MCF 10A (cell line): ENCODE measurements around the gene ZFP69B. TPM values are rescaled to one million over a fixed set of nuclear protein-coding genes. Genes with fewer than 3 reads are reported as not detected.

Experiments
- BruUV-seq: library from RNA; stranded (reverse); fragments of 400-500 nt; replicated peaks from 2 replicates; lab custom pipeline; 2021; lab: Mats Ljungman, UMichigan
- CTCF ChIA-PET: fragments of 300-600 bp; sonication (Branson Sonifier 250); formaldehyde crosslinking; extraction: SDS; loops from one replicate; lab custom pipeline; 2021; ENCODE audit warnings: antibody characterized with exemption, inconsistent platforms; lab: Yijun Ruan, JAX
- POLR2A ChIA-PET: fragments of 300-600, 350-650 bp; sonication (Branson Sonifier 250); formaldehyde crosslinking; extraction: SDS; loops from one replicate; lab custom pipeline; 2020; ENCODE audit warnings: antibody characterized with exemption, inconsistent platforms; lab: Yijun Ruan, JAX
- DNase-seq: peaks from one replicate; pipeline ENCODE4 v3.0.0-alpha.2; 2018; ENCODE audit not compliant: unreplicated experiment
- H3K27ac Mint-ChIP-seq: one replicate; pipeline ENCODE4 v1.8.0; 2022; ENCODE audit warnings: mild to moderate bottlenecking, low read depth, mixed read lengths; ENCODE audit not compliant: unreplicated experiment
- H3K27me3 Mint-ChIP-seq: one replicate; pipeline ENCODE4 v1.8.0; 2022; ENCODE audit warnings: mixed read lengths; ENCODE audit not compliant: insufficient read depth, unreplicated experiment
- H3K36me3 Mint-ChIP-seq: one replicate; pipeline ENCODE4 v1.8.0; 2022; ENCODE audit warnings: mild to moderate bottlenecking, moderate library complexity, mixed read lengths; ENCODE audit not compliant: insufficient read depth, unreplicated experiment
- H3K4me1 Mint-ChIP-seq: one replicate; pipeline ENCODE4 v1.8.0; 2022; ENCODE audit warnings: mixed read lengths; ENCODE audit not compliant: insufficient read depth, unreplicated experiment
- H3K4me3 Mint-ChIP-seq: one replicate; pipeline ENCODE4 v1.8.0; 2022; ENCODE audit warnings: mild to moderate bottlenecking, moderate library complexity, mixed read lengths; ENCODE audit not compliant: unreplicated experiment
- H3K9me3 Mint-ChIP-seq: one replicate; pipeline ENCODE4 v1.8.0; 2022; ENCODE audit warnings: mixed read lengths; ENCODE audit not compliant: unreplicated experiment
- CTCF ChIP-seq: fragments of 200-600 bp; IDR thresholded peaks from one replicate; pipeline ENCODE4 v1.8.0; 2022; ENCODE audit warnings: antibody characterized with exemption, mild to moderate bottlenecking; ENCODE audit not compliant: unreplicated experiment
- intact Hi-C: fragments of 100-400 bp; cut with micrococcal nuclease; formaldehyde crosslinking; loops from 2 replicates; pipeline ENCODE4 v1.14.1; 2022
- total RNA-seq: library from RNA; stranded (reverse); gene quantifications from 2 replicates; pipeline ENCODE4 v1.2.3, GENCODE V29; 2022

The ZFP69B gene
- total RNA-seq, 1 experiment from 2014 or later = 8.9 TPM

DNA sequence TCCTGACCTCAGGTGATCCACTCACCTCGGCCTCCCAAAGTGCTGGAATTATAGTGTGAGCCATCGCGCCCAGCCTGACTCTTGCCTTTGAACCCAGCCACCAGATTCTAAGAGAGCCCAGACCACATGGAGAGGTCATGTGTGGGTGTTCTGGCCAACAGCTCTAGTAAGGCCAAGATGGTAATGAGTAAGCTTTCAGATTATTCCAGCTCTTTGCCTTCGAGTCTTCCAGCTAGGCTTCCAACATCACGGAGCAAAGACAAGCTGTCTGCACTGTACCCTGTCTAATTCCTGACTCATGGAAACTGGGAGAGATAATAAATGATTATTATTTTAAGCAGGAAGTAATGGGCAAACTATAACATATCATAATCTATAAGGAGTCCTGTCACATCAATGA, 14.8 kb upstream of the ZFP69B start:
- intact Hi-C loops = no loop called here
- no peaks in the 10 kb centered on the region for H3K4me1 Mint-ChIP-seq
- ChIA-PET POLR2A (interaction anchor here (1.0 kb wide), 1 partner anchor 179 kb away, joined by 3 read pairs; no protein-coding TSS in a partner anchor), CTCF (no interaction called here)
- no peaks in the 10 kb centered on the region for H3K27me3 Mint-ChIP-seq
- TF ChIP-seq CTCF = no peak
- BruUV-seq = no TSS peak
- no peak overlapping the region for H3K27ac Mint-ChIP-seq
- no peak for DNase-seq
- no peak overlapping the region for H3K4me3 Mint-ChIP-seq
- no peaks in the 10 kb centered on the region for H3K9me3 Mint-ChIP-seq
- H3K36me3 Mint-ChIP-seq = no peaks in the 10 kb centered on the region

DNA sequence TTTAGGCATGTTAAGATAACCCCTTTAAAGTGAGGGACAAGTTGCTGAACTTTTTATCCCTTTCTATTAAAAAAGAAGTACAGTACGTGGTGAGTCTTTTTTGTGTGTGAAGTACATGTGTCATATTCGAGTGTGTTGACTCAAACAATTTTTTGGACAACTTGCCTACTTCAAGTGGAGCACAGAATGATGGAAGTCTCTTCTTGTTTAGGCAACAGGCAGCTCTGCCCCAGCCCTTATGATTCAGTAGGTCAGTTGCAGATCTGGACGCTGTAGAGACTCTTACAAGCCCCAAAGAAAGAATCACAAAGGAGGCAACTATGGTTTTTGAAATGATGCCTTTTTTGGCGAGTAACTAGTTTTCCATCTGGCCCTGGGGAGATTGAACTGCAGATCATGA, 14.4 kb upstream of the ZFP69B start:
- Mint-ChIP-seq H3K36me3 (no peaks in the 10 kb centered on the region), H3K27me3 (no peaks in the 10 kb centered on the region), H3K4me3 (no peak overlapping the region), H3K4me1 (no peaks in the 10 kb centered on the region), H3K27ac (no peak overlapping the region), H3K9me3 (no peaks in the 10 kb centered on the region)
- CTCF ChIA-PET = interaction anchor here (1.5 kb wide), 1 partner anchor 292 kb away, joined by 5 read pairs; no protein-coding TSS in a partner anchor
- BruUV-seq = no TSS peak
- TF ChIP-seq CTCF = no peak
- intact Hi-C loops = no loop called here
- POLR2A ChIA-PET = no interaction called here
- DNase-seq = no peak

- Mint-ChIP-seq H3K36me3 (no peaks in the 10 kb centered on the region), H3K4me3 (no peak overlapping the region), H3K27me3 (no peaks in the 10 kb centered on the region), H3K9me3 (no peaks in the 10 kb centered on the region), H3K4me1 (no peaks in the 10 kb centered on the region), H3K27ac (no peak overlapping the region)
- intact Hi-C loops = loop anchor here (1.0 kb wide), 1 partner anchor 294 kb away; no protein-coding TSS in a partner anchor
- peak; percentile 17 for DNase-seq
- peak; percentile 67 for TF ChIP-seq CTCF
- POLR2A ChIA-PET = no interaction called here
- BruUV-seq = no TSS peak
- CTCF ChIA-PET = interaction anchor here (0.6 to 1.7 kb wide), 11 partner anchors 8 to 1320 kb away, joined by 3 to 7 read pairs (median 4); no protein-coding TSS in a partner anchor
Measured at GRCh38 chr1:40438391-40439015, 11.8 kb upstream of the ZFP69B start.

DNA sequence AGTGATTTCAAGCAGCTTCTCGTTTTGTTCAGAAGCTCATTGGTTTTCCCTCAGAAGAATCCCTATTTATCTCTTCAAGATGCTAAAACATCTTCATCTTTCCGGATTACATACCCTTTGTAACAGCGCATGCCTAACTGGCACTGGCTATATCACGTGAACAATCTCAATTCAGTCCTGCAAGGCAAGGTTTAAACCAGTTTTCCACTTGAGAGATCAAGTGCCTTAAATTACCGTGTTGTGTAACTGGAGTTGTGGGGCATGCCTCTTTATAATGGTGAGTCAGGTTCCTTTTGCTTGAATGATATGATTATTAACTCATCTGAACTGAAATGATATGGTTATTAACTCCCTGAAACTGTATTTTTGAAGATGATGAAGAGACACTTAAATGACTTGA, 11.0 kb upstream of the ZFP69B start:
- no peak overlapping the region for H3K4me3 Mint-ChIP-seq
- no peaks in the 10 kb centered on the region for H3K4me1 Mint-ChIP-seq
- no peaks in the 10 kb centered on the region for H3K9me3 Mint-ChIP-seq
- BruUV-seq = no TSS peak
- DNase-seq = no peak
- H3K27ac Mint-ChIP-seq = no peak overlapping the region
- no peak for TF ChIP-seq CTCF
- no peaks in the 10 kb centered on the region for H3K36me3 Mint-ChIP-seq
- H3K27me3 Mint-ChIP-seq = no peaks in the 10 kb centered on the region
- ChIA-PET CTCF (interaction anchor here (0.7 to 1.7 kb wide), 4 partner anchors 9 to 93 kb away, joined by 3 to 7 read pairs (median 6); no protein-coding TSS in a partner anchor), POLR2A (no interaction called here)
- intact Hi-C loops = no loop called here
